Fibroblast of lung (primary cell): ENCODE measurements around the gene SGCD.

Experiments
- EZH2 ChIP-seq: IDR thresholded peaks from 2 replicates; pipeline ENCODE4 v1.5.1; 2012; ENCODE audit warnings: low read length, control low read depth, mild to moderate bottlenecking; ENCODE audit errors: missing control alignments
- TF ChIP-seq, protein P1 (sequence below), 2 donors: IDR thresholded peaks in 1 of 2; conservative IDR thresholded peaks in 1 of 2; 1 replicate in 1 of 2; 2 replicates in 1 of 2; pipeline ENCODE4 v1.5.1; 2011 to 2012; ENCODE audit warnings: low read length in 2 of 2, control low read depth in 1 of 2, inconsistent platforms in 1 of 2, low read depth in 1 of 2, mild to moderate bottlenecking in 1 of 2

DNA sequence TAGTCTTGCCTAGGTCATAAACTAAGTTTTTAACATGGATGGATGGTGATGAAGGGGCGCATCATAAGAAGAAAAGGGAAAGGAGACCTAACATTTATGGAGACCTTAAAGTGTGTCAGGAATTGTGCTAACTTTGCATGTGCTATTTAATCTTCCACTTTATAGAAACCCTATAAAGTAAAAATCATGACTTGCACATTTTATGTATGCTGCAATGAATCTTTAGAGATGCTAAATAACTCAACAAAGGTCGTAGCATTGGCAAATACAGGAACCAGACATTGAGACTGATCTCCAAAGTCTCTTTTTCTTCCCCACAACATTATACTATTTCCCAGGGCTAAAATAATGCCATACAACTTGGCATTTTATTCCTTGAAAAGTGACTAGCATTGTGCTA is 214.6 kb downstream of the SGCD start:
- TF ChIP-seq, protein P1, sequence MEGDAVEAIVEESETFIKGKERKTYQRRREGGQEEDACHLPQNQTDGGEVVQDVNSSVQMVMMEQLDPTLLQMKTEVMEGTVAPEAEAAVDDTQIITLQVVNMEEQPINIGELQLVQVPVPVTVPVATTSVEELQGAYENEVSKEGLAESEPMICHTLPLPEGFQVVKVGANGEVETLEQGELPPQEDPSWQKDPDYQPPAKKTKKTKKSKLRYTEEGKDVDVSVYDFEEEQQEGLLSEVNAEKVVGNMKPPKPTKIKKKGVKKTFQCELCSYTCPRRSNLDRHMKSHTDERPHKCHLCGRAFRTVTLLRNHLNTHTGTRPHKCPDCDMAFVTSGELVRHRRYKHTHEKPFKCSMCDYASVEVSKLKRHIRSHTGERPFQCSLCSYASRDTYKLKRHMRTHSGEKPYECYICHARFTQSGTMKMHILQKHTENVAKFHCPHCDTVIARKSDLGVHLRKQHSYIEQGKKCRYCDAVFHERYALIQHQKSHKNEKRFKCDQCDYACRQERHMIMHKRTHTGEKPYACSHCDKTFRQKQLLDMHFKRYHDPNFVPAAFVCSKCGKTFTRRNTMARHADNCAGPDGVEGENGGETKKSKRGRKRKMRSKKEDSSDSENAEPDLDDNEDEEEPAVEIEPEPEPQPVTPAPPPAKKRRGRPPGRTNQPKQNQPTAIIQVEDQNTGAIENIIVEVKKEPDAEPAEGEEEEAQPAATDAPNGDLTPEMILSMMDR (conservative IDR thresholded peaks at IDR 0.05 in 1 of 2, IDR thresholded peaks at IDR 0.05 in 1 of 2; ENCODE audit: low read depth in 1 of 2, low read length in 2 of 2), result no peak
- no peak for TF ChIP-seq EZH2
